ENCODE data around the gene MACF1. TPM values are rescaled to one million over a fixed set of nuclear protein-coding genes. Genes with fewer than 3 reads are reported as not detected.

The MACF1 gene
- total RNA-seq, 1 experiment from 2014 or later: 190 TPM

GRCh38 chr1:39450956-39451606, 246.6 kb downstream of the MACF1 start:
- no peak for TF ChIP-seq CTCF (conservative IDR thresholded peaks at IDR 0.05)
- Histone ChIP-seq H2BK20ac (ENCODE audit: low read depth, low read length, poor library complexity, severe bottlenecking) (no peak overlapping the region), H3K4me1 (ENCODE audit: insufficient read depth, low read length) (no peaks in the 10 kb centered on the region), H3K18ac (ENCODE audit: insufficient read length, low read depth, low read length) (no peak overlapping the region), H3K23ac (ENCODE audit: insufficient read length, low read depth, low read length) (no peak overlapping the region), H3T11ph (ENCODE audit: low read length) (no peak overlapping the region), H3K4me2 (ENCODE audit: insufficient read depth, insufficient read length, low read length) (no peak overlapping the region), H2BK5ac (ENCODE audit: insufficient read length, low read length) (no peak overlapping the region), H2AFZ (ENCODE audit: low read length) (no peak overlapping the region), H2BK15ac (ENCODE audit: low read depth, low read length) (no peak overlapping the region), H4K5ac (ENCODE audit: insufficient read length, low read depth, low read length) (no peak overlapping the region), H3K9ac (ENCODE audit: extremely low read depth, insufficient read length, low read length) (no peak overlapping the region), H4K91ac (ENCODE audit: insufficient read length, low read depth, low read length) (no peak overlapping the region), H4K20me1 (ENCODE audit: control insufficient read depth, insufficient read depth, insufficient read length) (no peaks in the 10 kb centered on the region), H2BK120ac (ENCODE audit: low read depth, low read length, poor library complexity, severe bottlenecking) (no peak overlapping the region), H3K23me2 (ENCODE audit: insufficient read length, low read depth, low read length, poor library complexity, severe bottlenecking) (no peaks in the 10 kb centered on the region), H3K4ac (ENCODE audit: low read depth, low read length) (no peak overlapping the region), H3K14ac (ENCODE audit: insufficient read depth, low read length) (no peak overlapping the region), H3K27ac (ENCODE audit: insufficient read length, low read depth, low read length) (no peak overlapping the region), H3K56ac (ENCODE audit: insufficient read length, low read depth, low read length) (no peak overlapping the region), H3K79me1 (ENCODE audit: insufficient read depth, low read depth, low read length, poor library complexity, severe bottlenecking) (no peaks in the 10 kb centered on the region), H4K8ac (replicated peaks; ENCODE audit: insufficient read length, low read depth, low read length) (no peak overlapping the region), H3K79me2 (ENCODE audit: insufficient read depth, low read length) (no peaks in the 10 kb centered on the region), H3K9me3 (ENCODE audit: control insufficient read depth, low read depth, low read length) (no peaks in the 10 kb centered on the region), H2BK12ac (ENCODE audit: insufficient read length, low read depth, low read length) (no peak overlapping the region), H2AK5ac (ENCODE audit: insufficient read length, low read length) (no peak overlapping the region), H3K27me3 (ENCODE audit: insufficient read depth, low read length) (no peaks in the 10 kb centered on the region)
- Mint-ChIP-seq H3K9me3 (no peaks in the 10 kb centered on the region), H3K36me3 (ENCODE audit: insufficient read depth in 1 of 3, low read depth in 3 of 3) (peaks cover 64 to 93% (median 91%) of the 10 kb centered on the region in 3 experiments; a peak in 6 of 7 replicates), H3K27ac (no peak overlapping the region), H3K4me3 (no peak overlapping the region), H3K4me1 (no peaks in the 10 kb centered on the region), H3K27me3 (ENCODE audit: low read depth) (no peaks in the 10 kb centered on the region; the same call in 1 of the 2 replicates)
- no CpG with 5 or more reads among the region's 10 CpGs for whole genome bisulfite sequencing (ENCODE audit: extremely low coverage, insufficient read length, low lambda C conversion rate)
- DNase-seq: no peak
